Measurements from ENCODE around the gene UBXN6. TPM values are rescaled to one million over a fixed set of nuclear protein-coding genes. Genes with fewer than 3 reads are reported as not detected.

The UBXN6 gene
- total RNA-seq, 2 experiments from 2014 or later: 52.3 to 52.9 TPM

Other genes starting within 250 kb of the UBXN6 start
- 1 to 10 TPM; 8.4 to 9.7 TPM for gene EBI3, start 228.3 kb downstream of the UBXN6 start, total RNA-seq
- gene YJU2, start 210.7 kb downstream of the UBXN6 start, total RNA-seq: 10 to 100 TPM; 29.7 to 35.1 TPM
- gene SHD, start 178.5 kb downstream of the UBXN6 start, total RNA-seq: not detected
- gene TMIGD2, start 155.4 kb downstream of the UBXN6 start, total RNA-seq: 1 to 10 TPM; 7.6 to 7.7 TPM
- gene FSD1, start 153.2 kb downstream of the UBXN6 start, total RNA-seq: 10 to 100 TPM; 16.3 to 19.9 TPM
- gene STAP2, start 119.0 kb downstream of the UBXN6 start, total RNA-seq: 1 to 10 TPM; 6.2 to 7.5 TPM
- 10 to 100 TPM; 18.0 to 20.1 TPM for gene MPND, start 114.2 kb downstream of the UBXN6 start, total RNA-seq
- gene SH3GL1, start 57.2 kb downstream of the UBXN6 start, total RNA-seq: 10 to 100 TPM; 37.1 to 41.5 TPM
- gene CHAF1A, start 55.2 kb downstream of the UBXN6 start, total RNA-seq: 10 to 100 TPM; 81.1 to 89.0 TPM
- gene HDGFL2, start 14.5 kb upstream of the UBXN6 start, total RNA-seq: 10 to 100 TPM; 45.8 to 47.0 TPM
- gene PLIN4, start 60.7 kb upstream of the UBXN6 start, total RNA-seq: not detected
- gene PLIN5, start 77.4 kb upstream of the UBXN6 start, total RNA-seq: not detected
- under 1 TPM in 1 of 2 experiments, not detected in 1; 0.21 TPM for gene LRG1, start 82.2 kb upstream of the UBXN6 start, total RNA-seq
- not detected for gene SEMA6B, start 101.9 kb upstream of the UBXN6 start, total RNA-seq
- gene TNFAIP8L1, start 181.7 kb upstream of the UBXN6 start, total RNA-seq: 10 to 100 TPM in 1 of 2 experiments, 1 to 10 TPM in 1; 9.4 to 10.0 TPM
- gene MYDGF, start 212.5 kb upstream of the UBXN6 start, total RNA-seq: 10 to 100 TPM; 85.8 to 87.6 TPM